ENCODE measurements around the gene NUMBL.
A peak's percentile ranks its signal among the peaks of the same experiment; 100 is the strongest.

Gene NUMBL

GRCh38 chr19:40716031-40716481 is 25.6 kb upstream of the NUMBL start:
- H3K27me3 ChIP-seq (ENCODE audit: insufficient read depth, low read length), result no peaks in the 10 kb centered on the region

GRCh38 chr19:40714441-40715299 is 24.2 kb upstream of the NUMBL start:
- no peaks in the 10 kb centered on the region for H3K36me3 ChIP-seq (ENCODE audit: insufficient read depth, low read length)
- H3K4me3 ChIP-seq (ENCODE audit: low read depth, low read length), result peak overlapping the region; percentile 85
- H3K4me1 ChIP-seq (ENCODE audit: control insufficient read depth, insufficient read depth, low read length, unreplicated experiment), result peaks cover 5% of the 10 kb centered on the region
- H3K79me2 ChIP-seq (ENCODE audit: control insufficient read depth, insufficient read depth, low read length, unreplicated experiment), result peaks cover 24% of the 10 kb centered on the region
- peak overlapping the region; percentile 99 for H3K27ac ChIP-seq (ENCODE audit: low read depth, low read length)
- H3K27me3 ChIP-seq (ENCODE audit: insufficient read depth, low read length), result no peaks in the 10 kb centered on the region
- peak overlapping the region; percentile 75 for H2AFZ ChIP-seq (ENCODE audit: low read length, unreplicated experiment)

More at GRCh38 chr19:40716031-40716481, 25.6 kb upstream of the NUMBL start:
- H3K79me2 ChIP-seq (ENCODE audit: control insufficient read depth, insufficient read depth, low read length, unreplicated experiment), result peaks cover 35% of the 10 kb centered on the region
- H3K4me1 ChIP-seq (ENCODE audit: control insufficient read depth, insufficient read depth, low read length, unreplicated experiment), result peaks cover 14% of the 10 kb centered on the region
- peak overlapping the region; percentile 99 for H3K27ac ChIP-seq (ENCODE audit: low read depth, low read length)
- H2AFZ ChIP-seq (ENCODE audit: low read length, unreplicated experiment), result peak overlapping the region; percentile 13
- H3K36me3 ChIP-seq (ENCODE audit: insufficient read depth, low read length), result no peaks in the 10 kb centered on the region
- H3K4me3 ChIP-seq (ENCODE audit: low read depth, low read length), result peak overlapping the region; percentile 85

- H3K36me3 ChIP-seq (ENCODE audit: insufficient read depth, low read length), result no peaks in the 10 kb centered on the region
- H3K4me1 ChIP-seq (ENCODE audit: control insufficient read depth, insufficient read depth, low read length, unreplicated experiment), result peaks cover 5% of the 10 kb centered on the region
- peak overlapping the region; percentile 85; the same call in 1 of the 2 replicates for H3K4me3 ChIP-seq (ENCODE audit: low read depth, low read length)
- no peak overlapping the region for H2AFZ ChIP-seq (ENCODE audit: low read length, unreplicated experiment)
- peaks cover 16% of the 10 kb centered on the region for H3K79me2 ChIP-seq (ENCODE audit: control insufficient read depth, insufficient read depth, low read length, unreplicated experiment)
- no peaks in the 10 kb centered on the region for H3K27me3 ChIP-seq (ENCODE audit: insufficient read depth, low read length)
- peak overlapping the region; percentile 99 for H3K27ac ChIP-seq (ENCODE audit: low read depth, low read length)
Measured at GRCh38 chr19:40713939-40714338, 23.5 kb upstream of the NUMBL start.

- Histone ChIP-seq H3K4me3 (ENCODE audit: low read depth, low read length) (no peak overlapping the region), H2AFZ (ENCODE audit: low read length, unreplicated experiment) (no peak overlapping the region), H3K36me3 (ENCODE audit: insufficient read depth, low read length) (no peaks in the 10 kb centered on the region), H3K27me3 (ENCODE audit: insufficient read depth, low read length) (no peaks in the 10 kb centered on the region), H3K79me2 (ENCODE audit: control insufficient read depth, insufficient read depth, low read length, unreplicated experiment) (no peaks in the 10 kb centered on the region), H3K27ac (ENCODE audit: low read depth, low read length) (no peak overlapping the region), H3K4me1 (ENCODE audit: control insufficient read depth, insufficient read depth, low read length, unreplicated experiment) (peaks cover 5% of the 10 kb centered on the region)
Measured at GRCh38 chr19:40709817-40710216, 19.4 kb upstream of the NUMBL start.

- H3K27ac ChIP-seq (ENCODE audit: low read depth, low read length), result no peak overlapping the region
- H3K4me1 ChIP-seq (ENCODE audit: control insufficient read depth, insufficient read depth, low read length, unreplicated experiment), result no peaks in the 10 kb centered on the region
- no peaks in the 10 kb centered on the region for H3K27me3 ChIP-seq (ENCODE audit: insufficient read depth, low read length)
- H2AFZ ChIP-seq (ENCODE audit: low read length, unreplicated experiment), result no peak overlapping the region
- H3K36me3 ChIP-seq (ENCODE audit: insufficient read depth, low read length), result no peaks in the 10 kb centered on the region
- no peak overlapping the region for H3K4me3 ChIP-seq (ENCODE audit: low read depth, low read length)
- H3K79me2 ChIP-seq (ENCODE audit: control insufficient read depth, insufficient read depth, low read length, unreplicated experiment), result no peaks in the 10 kb centered on the region
Measured at GRCh38 chr19:40707615-40708014, 17.2 kb upstream of the NUMBL start.

GRCh38 chr19:40705950-40706619 is 15.6 kb upstream of the NUMBL start:
- H3K27me3 ChIP-seq (ENCODE audit: insufficient read depth, low read length), result no peaks in the 10 kb centered on the region
- H3K36me3 ChIP-seq (ENCODE audit: insufficient read depth, low read length), result no peaks in the 10 kb centered on the region
- no peaks in the 10 kb centered on the region for H3K79me2 ChIP-seq (ENCODE audit: control insufficient read depth, insufficient read depth, low read length, unreplicated experiment)
- no peak overlapping the region for H2AFZ ChIP-seq (ENCODE audit: low read length, unreplicated experiment)
- H3K4me1 ChIP-seq (ENCODE audit: control insufficient read depth, insufficient read depth, low read length, unreplicated experiment), result no peaks in the 10 kb centered on the region
- H3K4me3 ChIP-seq (ENCODE audit: low read depth, low read length), result no peak overlapping the region
- no peak overlapping the region for H3K27ac ChIP-seq (ENCODE audit: low read depth, low read length)

GRCh38 chr19:40705362-40705651 is 14.9 kb upstream of the NUMBL start:
- Histone ChIP-seq H3K36me3 (ENCODE audit: insufficient read depth, low read length) (no peaks in the 10 kb centered on the region), H3K27ac (ENCODE audit: low read depth, low read length) (no peak overlapping the region), H3K27me3 (ENCODE audit: insufficient read depth, low read length) (no peaks in the 10 kb centered on the region), H3K4me1 (ENCODE audit: control insufficient read depth, insufficient read depth, low read length, unreplicated experiment) (no peaks in the 10 kb centered on the region), H2AFZ (ENCODE audit: low read length, unreplicated experiment) (no peak overlapping the region), H3K79me2 (ENCODE audit: control insufficient read depth, insufficient read depth, low read length, unreplicated experiment) (no peaks in the 10 kb centered on the region), H3K4me3 (ENCODE audit: low read depth, low read length) (no peak overlapping the region)

- no peak overlapping the region for H3K4me3 ChIP-seq (ENCODE audit: low read depth, low read length)
- no peak overlapping the region for H2AFZ ChIP-seq (ENCODE audit: low read length, unreplicated experiment)
- no peaks in the 10 kb centered on the region for H3K4me1 ChIP-seq (ENCODE audit: control insufficient read depth, insufficient read depth, low read length, unreplicated experiment)
- no peaks in the 10 kb centered on the region for H3K79me2 ChIP-seq (ENCODE audit: control insufficient read depth, insufficient read depth, low read length, unreplicated experiment)
- no peak overlapping the region for H3K27ac ChIP-seq (ENCODE audit: low read depth, low read length)
- H3K36me3 ChIP-seq (ENCODE audit: insufficient read depth, low read length), result no peaks in the 10 kb centered on the region
- H3K27me3 ChIP-seq (ENCODE audit: insufficient read depth, low read length), result no peaks in the 10 kb centered on the region
Measured at GRCh38 chr19:40704491-40705361, 14.3 kb upstream of the NUMBL start.

- Histone ChIP-seq H3K4me3 (ENCODE audit: low read depth, low read length) (no peak overlapping the region), H3K79me2 (ENCODE audit: control insufficient read depth, insufficient read depth, low read length, unreplicated experiment) (no peaks in the 10 kb centered on the region), H3K36me3 (ENCODE audit: insufficient read depth, low read length) (no peaks in the 10 kb centered on the region), H2AFZ (ENCODE audit: low read length, unreplicated experiment) (no peak overlapping the region), H3K4me1 (ENCODE audit: control insufficient read depth, insufficient read depth, low read length, unreplicated experiment) (no peaks in the 10 kb centered on the region), H3K27ac (ENCODE audit: low read depth, low read length) (no peak overlapping the region), H3K27me3 (ENCODE audit: insufficient read depth, low read length) (no peaks in the 10 kb centered on the region)
Measured at GRCh38 chr19:40703029-40703755, 12.7 kb upstream of the NUMBL start.
